Activated CD4-positive, alpha-beta T cell treated with anti-CD3 and anti-CD28 coated beads, Interleukin-2, amount 50 U/mL, for 16 hours (primary cell): ENCODE data around the gene PLCB3.

ENCODE experiments used
- DNase-seq: peaks from one replicate; pipeline ENCODE4 v3.0.0-alpha.2; 2020

The PLCB3 gene

GRCh38 chr11:64251016-64251752, at the start of gene PLCB3:
Gene PLCB3 (plus strand): TSS chr11:64251530. CDS start chr11:64251650, 120 bp downstream.
- peak; percentile 55 for DNase-seq

DNA sequence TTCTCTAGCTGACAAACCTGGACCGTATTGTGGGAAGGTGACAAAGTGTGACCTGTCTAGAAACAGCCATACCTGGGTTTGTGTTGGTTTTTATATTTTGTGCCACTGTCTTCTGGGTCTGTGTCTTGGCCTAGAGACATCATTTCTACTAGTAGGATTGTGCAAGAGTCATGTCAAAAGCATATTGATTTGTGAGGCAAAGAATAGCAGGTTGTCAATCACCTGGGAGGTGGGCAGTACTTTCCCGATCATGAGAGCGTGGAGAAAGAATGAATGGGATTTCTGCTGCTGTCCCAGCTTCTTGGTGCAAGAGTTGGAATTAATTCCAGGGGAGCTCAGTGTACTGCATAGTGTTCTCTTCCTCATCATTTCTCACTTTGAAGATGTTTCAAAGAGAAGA, 49.8 kb upstream of the PLCB3 start:
- DNase-seq = no peak

DNA sequence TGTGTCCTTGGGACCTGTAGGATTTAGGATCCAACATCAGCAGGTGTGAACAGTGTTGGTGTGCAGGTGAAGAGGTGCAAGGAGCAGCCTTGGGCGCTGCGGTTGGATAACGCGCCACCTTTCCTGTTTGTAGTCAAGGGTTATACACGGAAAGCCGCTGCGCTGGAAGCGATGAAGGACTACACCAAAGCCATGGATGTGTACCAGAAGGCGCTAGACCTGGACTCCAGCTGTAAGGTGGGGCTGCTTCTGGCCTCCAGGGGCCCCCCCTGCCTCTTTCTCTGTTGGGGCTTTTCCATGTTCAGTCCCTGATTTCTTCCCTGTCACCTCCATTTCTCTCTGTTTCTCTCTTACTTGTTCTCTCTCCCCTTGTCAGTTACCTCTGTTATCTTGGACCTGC, 48.3 kb upstream of the PLCB3 start:
- DNase-seq = no peak

GRCh38 chr11:64203421-64204079, 47.8 kb upstream of the PLCB3 start:
- DNase-seq = no peak

DNA sequence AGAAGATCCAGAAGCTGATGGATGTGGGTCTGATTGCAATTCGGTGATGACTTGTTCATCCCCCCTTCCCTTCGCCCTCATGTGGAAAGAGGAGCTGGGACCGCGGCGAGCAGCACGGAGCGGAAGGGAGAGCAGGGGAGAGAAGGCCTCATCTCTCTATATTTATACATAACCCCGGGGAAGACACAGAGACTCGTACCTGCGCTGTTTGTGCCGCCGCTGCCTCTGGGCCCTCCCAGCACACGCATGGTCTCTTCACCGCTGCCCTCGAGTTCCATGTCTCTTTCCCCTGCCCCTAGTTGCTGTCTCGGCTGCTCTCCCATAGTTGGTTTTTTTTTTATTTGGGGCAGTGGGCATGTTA, 47.3 kb upstream of the PLCB3 start:
- no peak for DNase-seq

GRCh38 chr11:64204464-64204989, 46.8 kb upstream of the PLCB3 start:
- DNase-seq = peak; percentile 74

GRCh38 chr11:64206457-64207255, 44.7 kb upstream of the PLCB3 start, which contains the start of gene FERMT3:
Gene FERMT3 (plus strand): TSS chr11:64206721. CDS start chr11:64207365, 644 bp downstream.
- DNase-seq = peak; percentile 88

GRCh38 chr11:64207256-64208085, 43.9 kb upstream of the PLCB3 start:
- DNase-seq = peak; percentile 87

GRCh38 chr11:64208086-64208795, 43.1 kb upstream of the PLCB3 start:
- DNase-seq = no peak

DNA sequence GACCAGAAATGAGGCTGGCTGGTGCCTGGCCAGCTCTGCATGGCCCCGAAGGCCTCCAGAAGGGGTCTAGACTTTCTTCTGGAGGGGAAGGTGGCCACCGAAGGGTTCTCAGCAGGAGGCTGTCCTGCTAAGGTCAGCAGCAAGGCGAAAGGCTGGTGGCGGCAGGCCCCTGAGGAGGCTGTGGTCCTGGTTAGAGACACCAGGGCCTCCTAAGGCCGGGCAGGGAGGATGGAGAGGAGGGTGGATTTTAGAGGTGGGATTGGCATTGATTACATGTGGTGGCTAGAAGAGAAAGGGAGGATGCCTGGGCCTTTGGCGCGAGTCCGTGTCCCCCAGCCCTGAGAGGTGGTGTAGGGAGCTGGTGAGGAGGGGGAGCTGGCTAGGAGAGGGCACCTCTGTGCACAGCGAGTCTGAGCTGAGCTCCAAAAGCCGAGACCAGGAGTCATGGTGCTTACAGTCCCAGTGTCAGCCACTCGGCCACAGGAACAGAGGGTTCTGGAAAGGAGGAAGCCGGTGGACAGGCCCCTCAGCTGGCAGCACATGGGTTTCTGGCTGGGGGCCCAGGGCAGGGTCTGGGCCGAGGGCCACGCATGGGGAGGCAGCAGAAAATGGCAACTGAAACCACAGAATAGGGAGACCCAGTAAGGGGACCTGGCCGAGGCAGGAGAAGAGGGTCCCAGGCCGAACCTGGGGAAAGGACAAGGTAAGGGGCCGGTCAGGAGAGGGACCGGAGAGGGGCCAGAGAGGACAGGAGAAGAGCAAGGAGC, 42.4 kb upstream of the PLCB3 start:
- no peak for DNase-seq

- DNase-seq = no peak
Observed at GRCh38 chr11:64209563-64209843, 41.8 kb upstream of the PLCB3 start.

GRCh38 chr11:64210301-64211020, 40.9 kb upstream of the PLCB3 start:
- DNase-seq = no peak

- DNase-seq = no peak
Observed at GRCh38 chr11:64211181-64211872, 40.0 kb upstream of the PLCB3 start.

DNA sequence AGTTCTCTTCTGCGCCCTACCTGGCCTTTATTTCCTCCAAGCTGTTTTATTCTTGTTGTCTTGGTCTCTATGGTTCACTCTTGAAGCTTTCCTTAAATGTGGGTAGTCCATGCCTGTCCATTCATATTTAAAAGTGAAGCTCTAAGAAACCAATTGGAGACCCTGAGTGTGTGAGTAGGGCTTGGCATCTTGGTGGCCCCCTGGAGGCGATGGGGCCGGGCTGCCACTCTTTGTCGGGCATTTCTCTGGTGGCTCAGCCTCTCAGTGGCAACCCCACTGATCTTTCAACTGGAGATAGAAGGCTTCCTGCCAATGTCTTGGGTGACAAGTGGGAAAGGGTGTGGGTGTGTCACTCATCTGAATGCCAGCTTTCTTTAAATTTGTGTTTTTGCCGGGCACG, 34.5 kb upstream of the PLCB3 start:
- no peak for DNase-seq

DNA sequence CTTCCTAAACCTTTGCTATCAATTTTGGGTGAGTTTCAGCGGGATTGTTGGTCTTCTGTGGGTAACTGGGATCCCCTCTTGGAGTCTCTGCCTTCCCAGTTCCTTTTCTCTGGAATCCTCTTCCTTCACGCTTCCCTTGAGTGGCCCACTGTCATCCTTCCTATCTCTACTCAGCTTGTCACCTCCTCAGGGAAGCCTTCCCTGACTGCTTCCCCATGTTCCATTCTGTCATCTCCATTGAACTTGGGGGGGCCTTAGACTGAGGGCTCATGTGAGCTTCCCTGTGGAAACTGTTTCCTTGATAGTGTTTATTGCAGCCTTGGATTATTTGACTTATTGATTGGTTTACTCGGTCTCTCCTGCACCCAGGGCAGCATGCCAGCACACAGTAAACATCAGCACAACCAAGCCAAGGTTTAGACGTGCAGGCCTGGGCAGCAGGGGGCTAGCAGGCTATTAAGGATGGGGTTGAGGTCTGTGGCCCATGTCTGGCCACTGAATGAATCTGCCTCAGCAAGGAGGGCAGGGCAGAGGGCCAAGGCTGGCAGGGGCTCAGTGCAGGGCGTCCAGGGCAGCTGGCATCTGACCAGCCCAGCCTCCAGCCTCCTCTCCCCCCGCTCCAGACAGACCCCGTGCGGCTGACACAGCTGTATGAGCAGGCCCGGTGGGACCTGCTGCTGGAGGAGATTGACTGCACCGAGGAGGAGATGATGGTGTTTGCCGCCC, 32.5 kb upstream of the PLCB3 start:
- no peak for DNase-seq

GRCh38 chr11:64219354-64219684, 32.0 kb upstream of the PLCB3 start:
- no peak for DNase-seq

DNA sequence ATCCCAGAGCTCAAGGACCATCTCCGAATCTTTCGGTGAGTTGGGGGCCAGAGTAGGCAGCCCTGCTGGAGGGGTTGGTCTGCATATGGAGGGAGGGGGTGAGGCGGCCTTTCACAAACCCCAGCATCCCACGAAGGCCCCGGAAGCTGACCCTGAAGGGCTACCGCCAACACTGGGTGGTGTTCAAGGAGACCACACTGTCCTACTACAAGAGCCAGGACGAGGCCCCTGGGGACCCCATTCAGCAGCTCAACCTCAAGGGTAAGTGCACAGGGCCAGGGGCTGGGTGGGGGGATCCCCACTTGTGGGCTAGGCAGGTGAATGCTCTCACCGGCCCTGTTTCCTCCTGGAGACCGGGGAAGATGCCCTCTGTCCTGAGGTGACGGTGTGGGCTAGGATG, 31.6 kb upstream of the PLCB3 start:
- no peak for DNase-seq

DNA sequence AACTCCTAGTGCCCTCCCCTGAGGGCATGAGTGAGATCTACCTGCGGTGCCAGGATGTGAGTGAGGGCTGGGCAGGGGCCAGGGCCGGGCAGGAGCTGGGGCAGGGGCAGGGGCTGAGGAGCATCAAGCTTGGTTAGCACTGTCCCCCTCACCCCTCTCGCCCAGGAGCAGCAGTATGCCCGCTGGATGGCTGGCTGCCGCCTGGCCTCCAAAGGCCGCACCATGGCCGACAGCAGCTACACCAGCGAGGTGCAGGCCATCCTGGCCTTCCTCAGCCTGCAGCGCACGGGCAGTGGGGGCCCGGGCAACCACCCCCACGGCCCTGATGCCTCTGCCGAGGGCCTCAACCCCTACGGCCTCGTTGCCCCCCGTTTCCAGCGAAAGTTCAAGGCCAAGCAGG, 31.1 kb upstream of the PLCB3 start:
- no peak for DNase-seq

DNA sequence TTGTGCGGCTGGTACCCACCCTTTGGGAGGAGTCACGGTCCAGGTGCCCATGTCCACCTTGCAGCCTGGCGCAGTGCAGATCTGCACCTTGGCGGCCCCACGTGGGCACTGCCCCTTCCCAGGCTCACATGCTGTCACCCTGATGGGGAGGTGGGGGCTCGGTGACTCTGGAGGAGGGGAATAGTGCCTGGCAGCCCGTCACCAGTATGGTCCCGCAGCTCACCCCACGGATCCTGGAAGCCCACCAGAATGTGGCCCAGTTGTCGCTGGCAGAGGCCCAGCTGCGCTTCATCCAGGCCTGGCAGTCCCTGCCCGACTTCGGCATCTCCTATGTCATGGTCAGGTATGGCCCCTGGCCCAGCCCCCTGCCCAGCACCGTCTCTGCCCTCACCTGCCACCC, 30.5 kb upstream of the PLCB3 start:
- no peak for DNase-seq

GRCh38 chr11:64222651-64223000, 28.7 kb upstream of the PLCB3 start:
- DNase-seq = no peak
